GM12801 (cell line): ENCODE data around the gene LOXL3.

Experiments
- TF ChIP-seq, protein P1 (sequence below): IDR thresholded peaks from one replicate; pipeline ENCODE4 v1.5.1; 2011; ENCODE audit warnings: control low read depth; ENCODE audit not compliant: insufficient read length; ENCODE audit errors: extremely low read depth

Gene LOXL3

DNA sequence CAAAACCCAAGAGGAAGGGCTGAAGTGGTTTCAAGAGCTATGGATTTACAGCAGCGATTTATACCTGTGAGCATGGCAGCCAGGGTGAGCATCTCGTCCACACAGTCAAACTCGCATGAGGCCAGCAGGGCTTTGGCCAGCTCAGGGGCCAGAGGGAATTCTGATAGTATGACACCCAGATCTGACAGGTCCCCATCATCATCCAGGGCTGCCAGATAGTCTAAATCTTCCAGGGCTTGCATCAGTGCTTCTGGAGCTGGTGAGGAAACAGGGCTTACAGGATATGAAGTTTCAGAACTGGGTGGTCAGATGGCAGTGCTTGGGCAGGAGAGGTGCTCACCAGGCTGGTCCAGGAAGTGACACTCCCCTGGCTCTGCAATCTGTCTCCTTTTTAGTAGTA lies 31.2 kb downstream of the LOXL3 start:
- TF ChIP-seq, protein P1, sequence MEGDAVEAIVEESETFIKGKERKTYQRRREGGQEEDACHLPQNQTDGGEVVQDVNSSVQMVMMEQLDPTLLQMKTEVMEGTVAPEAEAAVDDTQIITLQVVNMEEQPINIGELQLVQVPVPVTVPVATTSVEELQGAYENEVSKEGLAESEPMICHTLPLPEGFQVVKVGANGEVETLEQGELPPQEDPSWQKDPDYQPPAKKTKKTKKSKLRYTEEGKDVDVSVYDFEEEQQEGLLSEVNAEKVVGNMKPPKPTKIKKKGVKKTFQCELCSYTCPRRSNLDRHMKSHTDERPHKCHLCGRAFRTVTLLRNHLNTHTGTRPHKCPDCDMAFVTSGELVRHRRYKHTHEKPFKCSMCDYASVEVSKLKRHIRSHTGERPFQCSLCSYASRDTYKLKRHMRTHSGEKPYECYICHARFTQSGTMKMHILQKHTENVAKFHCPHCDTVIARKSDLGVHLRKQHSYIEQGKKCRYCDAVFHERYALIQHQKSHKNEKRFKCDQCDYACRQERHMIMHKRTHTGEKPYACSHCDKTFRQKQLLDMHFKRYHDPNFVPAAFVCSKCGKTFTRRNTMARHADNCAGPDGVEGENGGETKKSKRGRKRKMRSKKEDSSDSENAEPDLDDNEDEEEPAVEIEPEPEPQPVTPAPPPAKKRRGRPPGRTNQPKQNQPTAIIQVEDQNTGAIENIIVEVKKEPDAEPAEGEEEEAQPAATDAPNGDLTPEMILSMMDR = no peak

DNA sequence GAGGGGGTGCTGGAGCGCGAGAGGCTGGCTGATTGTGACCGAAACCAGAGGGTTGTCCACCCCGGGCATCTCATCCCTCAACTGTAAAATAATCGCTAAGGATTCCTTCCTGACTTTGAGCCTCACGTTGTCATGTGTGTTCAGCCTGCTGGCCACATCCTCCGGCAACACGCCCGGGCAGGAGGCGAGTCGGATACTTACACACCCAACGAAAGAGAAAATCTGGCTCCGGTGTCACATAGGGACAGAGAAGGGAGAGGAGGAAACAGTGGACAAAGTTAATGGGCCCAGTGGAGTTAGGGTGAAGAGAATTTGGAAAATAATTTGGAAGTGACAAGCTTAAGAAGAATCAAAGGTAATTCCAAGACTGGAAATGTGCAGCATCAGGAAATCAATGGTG lies 37.1 kb downstream of the LOXL3 start:
- TF ChIP-seq, protein P1 = no peak

DNA sequence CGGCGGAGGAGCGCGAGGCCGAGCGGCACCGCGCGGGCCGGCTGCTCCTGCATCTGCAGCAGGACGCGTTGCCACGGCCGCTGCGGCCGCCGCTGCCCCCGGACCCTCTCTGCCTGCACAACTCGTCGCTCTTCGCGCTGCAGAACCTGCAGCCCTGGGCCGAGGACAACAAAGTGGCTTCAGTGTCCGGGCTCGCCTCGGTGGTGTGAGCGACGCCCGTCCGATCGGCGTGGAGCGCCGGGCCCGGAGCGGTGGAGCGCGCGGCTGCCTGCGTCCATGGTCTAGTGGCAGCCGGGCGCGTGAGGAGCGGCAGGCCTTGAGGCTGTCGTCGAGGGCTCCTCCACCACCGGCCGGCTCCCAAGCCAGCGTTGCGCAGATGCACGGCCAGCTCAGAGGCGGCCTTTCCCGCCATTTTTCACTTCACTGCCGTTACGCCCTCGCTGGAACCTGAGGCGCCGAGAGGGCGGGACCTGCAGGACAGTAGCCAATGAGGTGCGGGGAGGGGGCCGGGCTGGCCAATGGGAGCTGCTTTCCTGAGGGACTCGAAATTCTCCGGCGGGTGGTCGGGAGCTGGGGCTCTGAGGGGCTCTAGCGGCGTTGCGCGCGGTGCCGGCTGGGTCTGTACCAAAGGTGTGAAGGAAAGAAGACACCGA lies 37.6 kb downstream of the LOXL3 start:
- TF ChIP-seq, protein P1 = no peak

DNA sequence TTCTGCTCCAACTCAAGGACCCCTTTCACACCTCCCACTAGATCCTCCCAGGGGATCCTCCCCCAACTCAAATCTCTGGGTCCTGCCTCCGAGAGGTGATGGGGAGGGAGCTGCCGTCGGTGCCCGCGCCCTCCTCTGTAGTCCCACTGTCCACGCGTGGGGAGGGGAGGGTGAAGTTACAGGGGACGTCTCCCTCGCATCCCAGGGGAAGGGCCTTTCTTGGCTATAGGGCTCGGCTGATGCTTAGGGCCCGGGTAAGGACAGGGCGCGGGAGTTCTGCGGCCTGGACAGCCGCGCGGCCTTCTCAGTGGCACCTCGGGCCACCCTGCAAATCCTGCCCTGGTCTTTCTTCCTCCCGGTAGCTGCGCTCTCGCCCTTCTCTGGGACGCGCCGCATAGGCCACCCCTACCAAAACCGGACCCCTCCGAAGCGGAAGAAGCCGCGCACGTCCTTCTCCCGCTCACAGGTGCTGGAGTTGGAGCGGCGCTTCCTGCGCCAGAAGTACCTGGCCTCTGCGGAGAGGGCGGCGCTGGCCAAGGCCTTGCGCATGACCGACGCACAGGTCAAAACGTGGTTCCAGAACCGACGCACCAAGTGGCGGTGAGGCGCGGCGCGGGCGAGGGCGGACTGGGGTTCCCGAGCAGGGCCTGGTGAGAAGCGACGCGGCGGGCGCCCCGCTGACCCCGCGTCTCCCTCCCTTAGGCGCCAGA lies 38.3 kb downstream of the LOXL3 start:
- TF ChIP-seq, protein P1 = no peak

DNA sequence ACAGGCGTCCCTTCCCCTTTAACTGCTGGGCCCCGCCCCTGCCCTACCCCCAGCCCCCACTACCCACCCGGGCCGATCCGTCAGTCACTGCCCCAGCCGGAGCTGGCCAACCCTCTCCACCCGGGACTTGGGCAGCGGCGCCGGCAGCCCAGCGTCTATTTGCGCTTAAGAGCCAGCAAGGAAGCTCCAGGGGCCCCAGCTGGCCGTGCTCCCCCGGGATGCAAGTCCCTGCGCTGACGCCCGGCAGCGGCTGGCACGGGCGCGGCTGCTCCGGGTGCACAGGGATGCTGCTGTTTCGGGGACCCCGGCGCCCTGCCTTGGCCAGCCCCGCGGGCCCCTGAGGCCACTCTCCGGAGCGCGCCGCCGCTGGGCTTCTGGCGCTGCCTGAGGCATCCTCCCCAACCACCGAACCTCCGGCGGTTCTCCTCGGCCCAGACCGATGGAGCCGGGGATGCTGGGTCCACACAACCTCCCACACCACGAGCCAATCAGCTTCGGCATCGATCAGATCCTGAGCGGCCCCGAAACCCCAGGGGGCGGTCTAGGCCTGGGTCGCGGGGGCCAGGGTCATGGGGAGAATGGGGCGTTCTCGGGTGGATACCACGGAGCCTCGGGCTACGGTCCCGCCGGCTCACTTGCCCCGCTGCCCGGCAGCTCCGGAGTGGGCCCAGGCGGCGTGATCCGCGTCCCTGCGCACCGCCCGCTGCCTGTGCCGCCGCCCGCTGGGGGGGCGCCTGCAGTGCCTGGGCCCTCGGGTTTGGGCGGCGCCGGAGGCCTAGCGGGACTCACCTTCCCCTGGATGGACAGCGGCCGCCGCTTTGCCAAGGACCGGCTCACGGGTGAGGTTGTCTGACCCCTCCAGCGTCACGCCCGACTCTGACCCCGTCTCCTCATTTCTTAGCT lies 39.1 kb downstream of the LOXL3 start, which contains the start of gene TLX2:
Gene TLX2 (plus strand): TSS at position 83 of the 903 bp plus-strand sequence. CDS start 357 bp downstream, at position 440.
- TF ChIP-seq, protein P1 = no peak

DNA sequence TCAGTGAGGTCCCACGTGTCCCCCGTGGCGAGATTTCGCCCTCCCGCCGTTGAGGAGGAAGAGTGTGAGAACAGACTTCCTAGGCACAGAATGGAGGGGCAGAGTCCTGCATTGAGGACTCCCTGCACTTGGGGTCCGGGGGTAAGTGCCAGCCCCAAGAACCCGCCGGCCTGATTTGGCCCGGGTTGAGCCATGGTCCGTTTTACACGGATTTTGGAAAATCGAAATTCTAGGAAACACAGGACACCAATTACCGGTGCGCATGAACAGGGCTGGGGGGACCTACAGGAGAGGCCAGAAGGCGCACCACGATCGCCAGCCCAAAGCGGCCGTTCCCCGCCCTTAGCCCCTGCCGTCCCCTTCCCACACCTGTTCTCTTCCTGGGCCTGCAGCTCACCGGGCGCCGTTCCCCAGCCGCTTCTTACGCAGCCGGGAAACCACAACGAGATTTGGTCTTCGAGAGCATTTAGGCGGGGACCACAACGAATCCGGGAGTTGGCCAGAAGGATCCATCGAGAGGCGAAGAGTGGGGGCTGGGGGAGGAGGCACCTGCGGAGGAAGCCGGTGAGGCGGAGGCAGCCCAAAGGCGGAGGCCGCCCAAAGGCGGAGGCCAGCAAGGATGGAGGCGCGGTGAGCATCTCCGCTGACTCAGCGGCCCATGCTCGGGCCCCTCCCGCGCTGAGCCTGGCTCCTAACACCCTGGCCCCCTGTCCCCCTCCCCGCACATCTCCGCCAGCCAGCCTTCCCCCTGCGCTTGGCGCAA lies 40.0 kb downstream of the LOXL3 start:
- TF ChIP-seq, protein P1 = no peak
